ENCODE data around the gene GXYLT1. TPM values are rescaled to one million over a fixed set of nuclear protein-coding genes. Genes with fewer than 3 reads are reported as not detected.

The GXYLT1 gene
- total RNA-seq, 4 donors from 2014 or later, result 16.5 to 26.6 (median 20.6) TPM

GRCh38 chr12:42163913-42164312 is 19.2 kb upstream of the GXYLT1 start:
- H3K9me3 ChIP-seq, result no peaks in the 10 kb centered on the region
- no peak for DNase-seq
- TF ChIP-seq POLR2A (IDR thresholded peaks at IDR 0.05) (no peak), CTCF (IDR thresholded peaks at IDR 0.05) (no peak)
- peaks cover 0 to 6% of the 10 kb centered on the region in 2 donors for H3K4me1 ChIP-seq
- no peak overlapping the region for H3K27ac ChIP-seq
- H3K4me3 ChIP-seq (replicated peaks in 1 of 3), result no peak overlapping the region
- H3K27me3 ChIP-seq, result no peaks in the 10 kb centered on the region
- peaks cover 8 to 10% of the 10 kb centered on the region in 2 donors for H3K36me3 ChIP-seq
- intact Hi-C loops (cut with DNase I), result no loop called here

- Histone ChIP-seq H3K4me1 (peaks cover 0 to 6% of the 10 kb centered on the region in 2 donors), H3K9me3 (no peaks in the 10 kb centered on the region), H3K4me3 (replicated peaks in 1 of 3) (no peak overlapping the region), H3K27me3 (no peaks in the 10 kb centered on the region), H3K36me3 (peaks cover 8 to 10% of the 10 kb centered on the region in 2 donors), H3K27ac (no peak overlapping the region)
- WGBS, 2 donors, result 60 to 66% methylated on average over 1 of the region's 1 CpG
- DNase-seq, result no peak
- intact Hi-C loops (cut with DNase I), result no loop called here
- TF ChIP-seq CTCF (IDR thresholded peaks at IDR 0.05), result no peak
- TF ChIP-seq POLR2A (IDR thresholded peaks at IDR 0.05), result no peak
Observed at GRCh38 chr12:42162965-42163364, 18.3 kb upstream of the GXYLT1 start.

- H3K4me1 ChIP-seq, result peaks cover 0 to 6% of the 10 kb centered on the region in 2 donors
- H3K27ac ChIP-seq, result no peak overlapping the region
- peaks cover 8 to 10% of the 10 kb centered on the region in 2 donors for H3K36me3 ChIP-seq
- no peaks in the 10 kb centered on the region for H3K27me3 ChIP-seq
- no peaks in the 10 kb centered on the region for H3K9me3 ChIP-seq
- H3K4me3 ChIP-seq (replicated peaks in 1 of 3), result no peak overlapping the region
- intact Hi-C loops (cut with DNase I), result no loop called here
- TF ChIP-seq POLR2A (IDR thresholded peaks at IDR 0.05), result no peak
- TF ChIP-seq CTCF (IDR thresholded peaks at IDR 0.05), result no peak
- no peak for DNase-seq
Observed at GRCh38 chr12:42162193-42162592, 17.5 kb upstream of the GXYLT1 start.

- H3K27ac ChIP-seq, result no peak overlapping the region
- 78 to 82% methylated on average over 1 of the region's 1 CpG for WGBS, 2 donors
- H3K36me3 ChIP-seq, result peaks cover 8 to 10% of the 10 kb centered on the region in 2 donors
- H3K9me3 ChIP-seq, result no peaks in the 10 kb centered on the region
- TF ChIP-seq POLR2A (IDR thresholded peaks at IDR 0.05), result no peak
- no peak for TF ChIP-seq CTCF (IDR thresholded peaks at IDR 0.05)
- intact Hi-C loops (cut with DNase I), result no loop called here
- peaks cover 0 to 6% of the 10 kb centered on the region in 2 donors for H3K4me1 ChIP-seq
- no peaks in the 10 kb centered on the region for H3K27me3 ChIP-seq
- no peak for DNase-seq
- no peak overlapping the region for H3K4me3 ChIP-seq (replicated peaks in 1 of 3)
Observed at GRCh38 chr12:42161529-42161928, 16.9 kb upstream of the GXYLT1 start.

GRCh38 chr12:42156232-42156631 is 11.6 kb upstream of the GXYLT1 start:
- intact Hi-C loops (cut with DNase I), result no loop called here
- Histone ChIP-seq H3K9me3 (no peaks in the 10 kb centered on the region), H3K36me3 (peaks cover 8 to 10% of the 10 kb centered on the region in 2 donors), H3K4me1 (no peaks in the 10 kb centered on the region), H3K27me3 (no peaks in the 10 kb centered on the region), H3K4me3 (replicated peaks in 1 of 3) (no peak overlapping the region), H3K27ac (no peak overlapping the region)
- no peak for DNase-seq
- WGBS, 2 donors, result 70 to 89% methylated on average over 2 of the region's 2 CpGs
- no peak for TF ChIP-seq CTCF (IDR thresholded peaks at IDR 0.05)
- no peak for TF ChIP-seq POLR2A (IDR thresholded peaks at IDR 0.05)
